Karpas-422 (cell line): ENCODE measurements around the gene MB21D2. TPM values are rescaled to one million over a fixed set of nuclear protein-coding genes. Genes with fewer than 3 reads are reported as not detected.

ENCODE experiments used
- DNase-seq: peaks from one replicate; pipeline ENCODE4 v3.0.0-alpha.2; 2015
- H2AFZ ChIP-seq: fragments of 200-600 bp; sonication (generic); 2 replicates; pipeline ENCODE4 v1.6.1; 2014; ENCODE audit warnings: antibody characterized with exemption, low read length, mixed read lengths
- H3K27ac ChIP-seq: fragments of 200-600 bp; sonication (generic); 2 replicates; pipeline ENCODE4 v1.5.1; 2014; ENCODE audit warnings: mild to moderate bottlenecking, low read length, moderate library complexity
- H3K27me3 ChIP-seq: fragments of 200-600 bp; sonication (generic); 2 replicates; pipeline ENCODE4 v1.6.1; 2014; ENCODE audit warnings: low read length, mixed read lengths
- H3K36me3 ChIP-seq: fragments of 200-600 bp; sonication (generic); 2 replicates; pipeline ENCODE4 v1.6.1; 2014; ENCODE audit warnings: low read length, mixed read lengths; ENCODE audit not compliant: insufficient read depth
- H3K4me1 ChIP-seq: fragments of 200-600 bp; sonication (generic); 2 replicates; pipeline ENCODE4 v1.6.1; 2014; ENCODE audit warnings: mild to moderate bottlenecking, low read length, mixed read lengths
- H3K4me2 ChIP-seq: fragments of 200-600 bp; sonication (generic); 2 replicates; pipeline ENCODE4 v1.6.1; 2014; ENCODE audit warnings: low read length, low read depth, mild to moderate bottlenecking; ENCODE audit not compliant: poor library complexity, severe bottlenecking
- H3K4me3 ChIP-seq: fragments of 200-600 bp; sonication (generic); 2 replicates; pipeline ENCODE4 v1.5.1; 2014; ENCODE audit warnings: mild to moderate bottlenecking, antibody characterized with exemption, low read length, mixed read lengths
- H3K79me2 ChIP-seq: fragments of 200-600 bp; sonication (generic); 2 replicates; pipeline ENCODE4 v1.6.1; 2014; ENCODE audit warnings: mild to moderate bottlenecking, low read length, mixed read lengths
- H3K9ac ChIP-seq: fragments of 200-600 bp; sonication (generic); 2 replicates; pipeline ENCODE4 v1.6.0; 2014; ENCODE audit warnings: low read length
- H3K9me2 ChIP-seq: fragments of 200-600 bp; sonication (generic), shearing (Covaris generic); replicated peaks from 2 replicates; pipeline ENCODE4 v1.6.0; 2014; ENCODE audit warnings: mild to moderate bottlenecking, low read length, moderate library complexity; ENCODE audit not compliant: insufficient read depth
- H3K9me3 ChIP-seq: fragments of 300-700, 200-600 bp; sonication (generic); 2 replicates; pipeline ENCODE4 v1.6.1; 2014; ENCODE audit warnings: low read length, mixed read lengths
- H4K20me1 ChIP-seq: fragments of 200-600 bp; sonication (generic); 2 replicates; pipeline ENCODE4 v1.6.1; 2014; ENCODE audit warnings: mild to moderate bottlenecking, antibody characterized with exemption, low read length, low read depth; ENCODE audit not compliant: insufficient read depth
- total RNA-seq: library from RNA; depleted of rRNA; stranded (reverse); fragments of >200 nt; shearing (Covaris generic); gene quantifications from 2 replicates; pipeline ENCODE4 v1.2.3, GENCODE V29; 2014; ENCODE audit warnings: low replicate concordance

Gene MB21D2
- total RNA-seq, 1 experiment from 2014 or later: not detected

GRCh38 chr3:192819001-192819569 is 98.6 kb downstream of the MB21D2 start:
- Histone ChIP-seq H3K27me3 (0 out of 2 replicates have a peak, but pooled peaks cover 2% of the 10 kb centered on the region), H3K27ac (no peak overlapping the region), H3K9me3 (no peaks in the 10 kb centered on the region), H3K79me2 (no peaks in the 10 kb centered on the region), H3K9ac (no peak overlapping the region), H3K4me3 (no peak overlapping the region), H3K4me1 (no peaks in the 10 kb centered on the region), H3K36me3 (no peaks in the 10 kb centered on the region), H4K20me1 (no peaks in the 10 kb centered on the region), H3K4me2 (no peak overlapping the region), H3K9me2 (no peaks in the 10 kb centered on the region), H2AFZ (no peak overlapping the region)
- DNase-seq: no peak

GRCh38 chr3:192818126-192818525 is 99.5 kb downstream of the MB21D2 start:
- no peak overlapping the region for H3K27ac ChIP-seq
- H3K9me2 ChIP-seq: no peaks in the 10 kb centered on the region
- DNase-seq: no peak
- no peak overlapping the region for H2AFZ ChIP-seq
- no peaks in the 10 kb centered on the region for H4K20me1 ChIP-seq
- no peaks in the 10 kb centered on the region for H3K79me2 ChIP-seq
- no peaks in the 10 kb centered on the region for H3K27me3 ChIP-seq
- no peak overlapping the region for H3K4me2 ChIP-seq
- no peak overlapping the region for H3K4me3 ChIP-seq
- no peaks in the 10 kb centered on the region for H3K36me3 ChIP-seq
- no peak overlapping the region for H3K9ac ChIP-seq
- H3K4me1 ChIP-seq: no peaks in the 10 kb centered on the region
- no peaks in the 10 kb centered on the region for H3K9me3 ChIP-seq

GRCh38 chr3:192817506-192817905 is 100.2 kb downstream of the MB21D2 start:
- DNase-seq: no peak
- H3K36me3 ChIP-seq: no peaks in the 10 kb centered on the region
- no peak overlapping the region for H3K9ac ChIP-seq
- no peak overlapping the region for H3K4me2 ChIP-seq
- H3K9me3 ChIP-seq: no peaks in the 10 kb centered on the region
- no peaks in the 10 kb centered on the region for H4K20me1 ChIP-seq
- no peak overlapping the region for H3K4me3 ChIP-seq
- no peaks in the 10 kb centered on the region for H3K9me2 ChIP-seq
- H3K79me2 ChIP-seq: no peaks in the 10 kb centered on the region
- no peak overlapping the region for H2AFZ ChIP-seq
- H3K4me1 ChIP-seq: no peaks in the 10 kb centered on the region
- no peak overlapping the region for H3K27ac ChIP-seq
- H3K27me3 ChIP-seq: no peaks in the 10 kb centered on the region

- no peaks in the 10 kb centered on the region for H3K9me3 ChIP-seq
- no peak overlapping the region for H3K27ac ChIP-seq
Measured at GRCh38 chr3:192817053-192817452, 100.6 kb downstream of the MB21D2 start.

GRCh38 chr3:192816351-192816750 is 101.3 kb downstream of the MB21D2 start:
- Histone ChIP-seq H3K9ac (no peak overlapping the region), H4K20me1 (no peaks in the 10 kb centered on the region), H3K4me3 (no peak overlapping the region), H3K27me3 (no peaks in the 10 kb centered on the region), H3K4me2 (no peak overlapping the region), H2AFZ (no peak overlapping the region), H3K4me1 (no peaks in the 10 kb centered on the region), H3K79me2 (no peaks in the 10 kb centered on the region), H3K36me3 (no peaks in the 10 kb centered on the region), H3K9me3 (no peaks in the 10 kb centered on the region), H3K27ac (no peak overlapping the region), H3K9me2 (no peaks in the 10 kb centered on the region)
- DNase-seq: peak; percentile 79

More at GRCh38 chr3:192817053-192817452, 100.6 kb downstream of the MB21D2 start:
- Histone ChIP-seq H3K4me2 (no peak overlapping the region), H2AFZ (no peak overlapping the region), H3K36me3 (no peaks in the 10 kb centered on the region), H4K20me1 (no peaks in the 10 kb centered on the region), H3K27me3 (no peaks in the 10 kb centered on the region), H3K79me2 (no peaks in the 10 kb centered on the region), H3K9me2 (no peaks in the 10 kb centered on the region), H3K4me3 (no peak overlapping the region), H3K9ac (no peak overlapping the region), H3K4me1 (no peaks in the 10 kb centered on the region)
- DNase-seq: no peak

GRCh38 chr3:192812743-192813383 is 104.8 kb downstream of the MB21D2 start:
- Histone ChIP-seq H3K4me2 (no peak overlapping the region), H3K9ac (no peak overlapping the region), H3K4me3 (no peak overlapping the region), H3K9me3 (no peaks in the 10 kb centered on the region), H4K20me1 (no peaks in the 10 kb centered on the region), H3K36me3 (no peaks in the 10 kb centered on the region), H3K9me2 (no peaks in the 10 kb centered on the region), H2AFZ (no peak overlapping the region), H3K79me2 (no peaks in the 10 kb centered on the region), H3K27me3 (no peaks in the 10 kb centered on the region), H3K4me1 (no peaks in the 10 kb centered on the region; the same call in 1 of the 2 replicates), H3K27ac (no peak overlapping the region)
- peak; percentile 71 for DNase-seq

- DNase-seq: no peak
- H3K4me1 ChIP-seq: peaks cover 2% of the 10 kb centered on the region; the same call in 1 of the 2 replicates
- H3K27ac ChIP-seq: no peak overlapping the region
- no peak overlapping the region for H3K9ac ChIP-seq
- no peak overlapping the region for H3K4me2 ChIP-seq
- H3K79me2 ChIP-seq: no peaks in the 10 kb centered on the region
- no peak overlapping the region for H3K4me3 ChIP-seq
- no peaks in the 10 kb centered on the region for H3K27me3 ChIP-seq
- no peaks in the 10 kb centered on the region for H4K20me1 ChIP-seq
- H3K9me2 ChIP-seq: no peaks in the 10 kb centered on the region
- H2AFZ ChIP-seq: no peak overlapping the region
- H3K36me3 ChIP-seq: no peaks in the 10 kb centered on the region
- no peaks in the 10 kb centered on the region for H3K9me3 ChIP-seq
Measured at GRCh38 chr3:192805711-192806110, 111.9 kb downstream of the MB21D2 start.

- Histone ChIP-seq H3K9ac (no peak overlapping the region), H3K9me2 (no peaks in the 10 kb centered on the region), H3K36me3 (no peaks in the 10 kb centered on the region), H3K4me2 (no peak overlapping the region), H3K27ac (no peak overlapping the region), H3K79me2 (no peaks in the 10 kb centered on the region), H2AFZ (no peak overlapping the region), H3K9me3 (no peaks in the 10 kb centered on the region), H4K20me1 (no peaks in the 10 kb centered on the region), H3K4me1 (peaks cover 2% of the 10 kb centered on the region; the same call in 1 of the 2 replicates), H3K27me3 (no peaks in the 10 kb centered on the region), H3K4me3 (no peak overlapping the region)
- DNase-seq: no peak
Measured at GRCh38 chr3:192804502-192804901, 113.2 kb downstream of the MB21D2 start.
